GM10847 (cell line): ENCODE measurements around the gene TGM2.

Source experiments
- POLR2A ChIP-seq: IDR thresholded peaks from 2 replicates; pipeline ENCODE4 v1.6.1; 2011; ENCODE audit not compliant: insufficient read length; ENCODE audit errors: extremely low read depth

The TGM2 gene

DNA sequence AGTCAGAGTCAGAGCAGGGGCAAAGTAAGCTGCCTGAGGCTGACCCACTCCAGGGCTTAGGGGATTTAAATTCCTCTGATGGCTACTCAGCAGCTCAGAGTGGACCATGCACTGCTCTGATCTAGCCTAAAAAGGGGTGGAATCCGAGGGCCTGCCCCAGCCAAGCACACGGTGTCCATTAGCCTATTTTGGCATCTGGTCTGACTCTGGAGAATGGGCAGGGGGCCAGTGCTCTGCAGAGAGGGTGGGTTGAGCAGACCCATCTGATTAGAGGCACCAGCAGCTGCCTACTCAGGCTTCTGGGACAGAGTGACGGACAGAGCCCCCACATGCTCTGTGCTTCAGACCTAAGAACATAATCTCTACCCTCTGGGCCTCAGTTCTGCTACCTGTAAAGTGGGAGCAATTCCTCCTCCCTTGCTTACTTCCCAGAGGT, 25.9 kb upstream of the TGM2 start:
- TF ChIP-seq POLR2A = no peak

DNA sequence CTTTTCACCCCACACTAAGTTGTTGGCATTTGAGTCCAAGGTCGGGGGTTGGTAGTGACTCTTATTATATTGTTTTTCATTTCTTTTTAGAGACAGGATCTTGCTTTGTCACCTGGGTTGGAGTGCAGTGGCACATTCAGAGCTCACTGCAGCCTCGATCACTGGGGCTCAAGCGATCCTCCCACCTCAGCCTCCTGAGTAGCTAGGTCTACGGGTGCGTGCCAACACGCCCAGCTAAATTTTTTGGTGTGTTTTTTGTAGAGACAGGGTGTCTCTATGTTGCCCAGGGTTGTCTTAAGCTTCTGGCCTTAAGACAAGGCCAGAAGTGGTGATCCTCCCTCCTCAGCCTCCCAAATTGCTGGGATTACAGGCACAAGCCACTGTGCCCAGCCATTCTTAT, 25.1 kb upstream of the TGM2 start:
- no peak for TF ChIP-seq POLR2A

DNA sequence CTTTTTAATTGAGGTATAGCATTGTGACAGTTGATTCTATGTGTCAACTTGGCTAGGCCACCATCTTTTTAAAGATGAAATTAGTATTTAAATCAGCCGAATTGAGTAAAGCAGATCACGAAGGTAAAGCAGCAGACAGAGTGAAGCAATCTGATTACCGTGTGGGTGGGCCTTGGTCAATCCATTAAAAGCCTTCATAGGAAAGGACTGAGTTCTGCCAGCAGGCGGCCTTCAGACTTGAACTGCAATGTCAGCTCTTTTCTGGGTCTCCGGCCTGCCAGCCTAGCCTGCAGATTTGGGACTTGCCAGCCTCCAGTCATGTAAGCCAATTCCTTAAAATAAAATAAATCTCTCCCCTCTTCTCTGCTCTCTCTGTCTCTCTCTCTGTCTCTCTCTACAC, 22.4 kb upstream of the TGM2 start:
- no peak for TF ChIP-seq POLR2A

DNA sequence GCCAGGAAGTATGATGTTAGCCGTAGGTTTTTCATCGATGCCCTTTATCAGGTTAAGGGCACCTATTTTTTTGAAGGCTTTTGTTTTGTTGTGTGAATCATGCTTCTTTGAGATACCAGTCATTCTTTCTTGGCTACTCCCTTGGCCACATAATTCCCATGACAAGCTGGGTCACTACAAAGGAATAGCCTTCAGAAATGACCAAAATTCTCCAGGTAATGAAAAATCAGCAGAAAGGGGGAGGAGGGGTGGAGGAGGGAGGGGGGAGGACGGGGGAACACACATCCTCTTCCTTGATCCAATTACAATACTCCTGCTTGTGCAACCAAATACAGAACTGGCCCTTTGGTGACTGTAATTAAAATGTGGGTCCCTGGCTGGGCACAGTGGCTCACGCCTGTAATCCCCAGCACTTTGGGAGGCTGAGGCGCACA, 21.7 kb upstream of the TGM2 start:
- no peak for TF ChIP-seq POLR2A

DNA sequence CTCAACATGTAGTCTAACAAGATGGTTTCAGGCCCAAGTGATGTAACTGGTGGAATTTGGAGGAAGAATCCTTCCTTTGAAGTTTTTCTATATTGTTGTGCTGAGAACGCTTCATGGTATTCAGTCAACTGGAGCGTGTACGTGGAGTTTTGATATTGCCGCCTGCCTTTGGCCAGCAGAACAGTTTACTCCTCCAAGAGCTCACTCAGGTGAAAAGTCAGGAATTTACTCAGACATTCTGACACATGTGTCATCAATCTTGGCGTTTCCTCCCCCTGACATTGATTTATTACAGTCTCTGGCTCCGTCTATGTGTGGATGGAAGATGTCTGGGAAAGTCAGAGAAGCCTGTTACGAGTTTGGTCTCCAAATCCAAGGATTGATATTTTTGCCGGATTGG, 19.0 kb upstream of the TGM2 start:
- no peak for TF ChIP-seq POLR2A

DNA sequence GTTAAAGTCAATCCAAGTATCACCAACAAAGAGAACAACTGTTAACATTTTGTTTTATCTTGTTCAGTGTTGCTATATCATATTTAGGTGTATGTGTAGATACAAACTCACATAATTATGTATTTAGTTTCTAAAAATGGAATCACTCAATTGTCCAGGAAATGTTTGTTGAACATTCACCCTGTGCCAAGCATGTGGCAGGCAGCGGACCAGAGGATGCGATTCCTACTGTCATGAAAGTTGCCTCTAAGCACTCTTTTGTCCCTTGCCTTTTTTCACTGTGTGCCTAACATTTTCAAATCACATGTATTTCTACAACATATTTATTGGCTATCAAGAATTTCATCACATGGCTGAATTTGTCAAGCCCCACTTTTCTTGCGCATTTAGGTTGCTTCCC, 16.9 kb upstream of the TGM2 start:
- no peak for TF ChIP-seq POLR2A

DNA sequence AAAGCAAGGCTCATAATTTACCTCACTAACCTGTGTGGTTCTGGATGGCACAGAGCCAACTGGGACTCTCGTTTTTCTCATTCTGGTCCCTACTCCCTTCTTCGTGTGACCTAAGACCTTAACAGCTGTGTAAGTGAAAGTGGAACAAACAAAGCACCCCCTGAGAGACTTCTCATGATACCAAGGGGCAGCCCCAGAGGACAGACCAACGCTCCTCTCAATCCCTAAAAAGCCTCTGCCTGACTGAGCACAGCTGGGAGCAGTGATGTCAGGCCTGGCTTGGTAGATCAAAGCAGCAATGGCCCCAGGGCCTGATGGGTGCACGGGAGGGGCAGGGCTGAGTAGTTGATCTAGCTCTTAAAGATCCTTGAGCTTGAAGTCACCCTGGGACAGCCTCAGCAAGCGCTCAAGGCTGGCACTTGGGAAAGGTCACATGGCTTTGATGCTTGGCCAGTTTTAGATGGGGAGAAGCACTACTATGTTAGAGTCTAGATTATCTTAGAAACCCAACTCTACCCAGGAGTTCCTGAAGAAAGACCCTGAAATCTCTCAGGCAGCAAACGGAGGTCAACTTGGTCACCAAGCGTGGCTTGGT, 16.2 kb upstream of the TGM2 start:
- no peak for TF ChIP-seq POLR2A

DNA sequence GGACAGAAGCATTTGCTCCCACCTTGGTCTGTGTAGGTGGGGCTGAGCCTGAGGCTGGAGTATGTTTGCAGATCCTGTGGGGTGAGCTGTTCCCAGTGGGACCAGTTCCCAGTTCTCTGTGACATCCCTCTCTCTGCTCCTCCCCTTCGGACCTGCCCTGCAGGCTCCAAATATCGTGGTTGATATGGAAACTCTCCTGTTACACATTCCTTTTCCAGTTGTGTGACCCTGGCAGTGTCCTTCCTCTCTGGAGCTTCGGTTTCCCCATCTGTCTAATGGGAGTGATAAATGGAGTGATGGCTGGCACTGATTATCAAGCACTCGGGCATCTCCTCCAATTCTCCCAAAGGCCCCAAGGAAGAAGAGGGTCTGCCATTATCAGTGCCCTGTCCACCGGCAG, 15.7 kb upstream of the TGM2 start:
- no peak for TF ChIP-seq POLR2A

DNA sequence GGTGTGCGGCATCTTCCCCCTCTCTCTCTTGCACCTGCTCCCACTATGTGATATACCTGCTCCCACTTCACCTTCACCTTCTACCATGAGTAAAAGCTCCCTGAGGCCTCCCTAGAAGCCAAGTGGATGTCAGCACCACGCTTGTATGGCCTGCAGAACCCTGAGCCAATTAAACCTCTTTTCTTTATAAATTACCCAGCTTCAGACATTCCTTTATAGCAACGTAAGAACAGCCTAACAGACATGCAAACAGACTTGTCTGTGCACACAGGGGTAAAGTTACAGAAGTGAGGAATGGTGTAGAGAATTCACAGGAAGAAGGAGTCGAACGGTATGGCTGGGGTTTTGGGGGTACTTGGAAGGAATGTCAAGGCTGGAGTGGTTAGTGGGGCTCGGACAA, 14.8 kb upstream of the TGM2 start:
- no peak for TF ChIP-seq POLR2A

DNA sequence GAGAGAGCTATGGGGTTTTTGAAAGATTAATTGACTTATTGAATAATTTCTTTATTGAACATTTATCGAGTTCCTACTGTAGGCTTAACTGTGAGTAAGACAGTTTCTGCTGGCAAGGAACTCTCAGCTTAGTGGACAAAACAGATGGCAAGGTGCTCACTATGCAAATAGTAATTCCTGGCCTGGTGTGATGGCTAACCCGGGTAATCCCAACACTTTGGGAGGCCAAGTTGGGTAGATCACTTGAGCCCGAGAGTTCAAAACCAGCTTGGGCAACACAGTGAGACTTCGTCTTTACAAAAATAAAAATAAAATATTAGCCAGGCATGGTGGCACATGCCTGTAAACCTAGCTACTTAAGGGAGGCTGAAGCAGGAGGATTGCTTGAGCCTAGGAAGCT, 13.5 kb upstream of the TGM2 start:
- TF ChIP-seq POLR2A = no peak

DNA sequence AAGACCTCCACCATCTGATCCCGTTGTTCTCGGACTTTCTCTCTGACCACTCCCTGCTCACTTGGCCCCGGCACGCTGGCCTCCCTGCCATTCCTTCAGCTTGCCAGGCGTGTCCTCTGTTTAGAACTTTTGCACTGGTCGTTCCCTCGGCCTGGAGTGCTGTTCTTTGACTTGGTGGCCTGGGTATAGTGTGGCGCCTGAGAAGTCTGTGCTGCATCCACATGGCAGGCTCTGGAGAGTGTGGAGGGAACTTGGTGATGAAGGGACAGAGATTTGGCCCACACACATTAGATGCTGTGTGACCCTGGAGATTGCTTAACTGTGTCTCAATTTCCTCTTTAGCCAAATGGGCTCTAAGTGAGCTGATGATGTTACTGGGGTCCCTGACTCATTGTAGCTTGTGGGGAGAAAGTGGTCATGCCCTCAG, 13.0 kb upstream of the TGM2 start:
- TF ChIP-seq POLR2A = no peak

DNA sequence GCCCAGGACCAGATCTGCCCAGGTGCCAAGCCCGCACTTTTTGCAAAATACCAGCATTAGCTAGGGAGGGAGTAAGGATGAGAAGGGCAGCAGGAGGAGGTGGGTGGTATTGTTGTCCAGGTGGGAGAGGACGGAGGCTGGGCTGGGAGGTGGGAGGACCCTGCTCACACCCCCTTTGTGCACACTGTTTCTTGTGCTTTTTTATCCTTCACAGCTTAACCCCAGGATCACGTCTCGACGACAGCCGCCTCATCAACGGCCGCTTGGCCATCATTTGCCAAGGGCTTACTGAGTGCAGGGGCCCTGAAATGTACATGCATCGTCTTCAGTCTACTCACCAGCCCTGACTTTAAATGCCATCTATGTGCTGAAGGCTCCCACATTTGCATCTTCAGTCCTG, 12.1 kb upstream of the TGM2 start:
- TF ChIP-seq POLR2A = no peak

DNA sequence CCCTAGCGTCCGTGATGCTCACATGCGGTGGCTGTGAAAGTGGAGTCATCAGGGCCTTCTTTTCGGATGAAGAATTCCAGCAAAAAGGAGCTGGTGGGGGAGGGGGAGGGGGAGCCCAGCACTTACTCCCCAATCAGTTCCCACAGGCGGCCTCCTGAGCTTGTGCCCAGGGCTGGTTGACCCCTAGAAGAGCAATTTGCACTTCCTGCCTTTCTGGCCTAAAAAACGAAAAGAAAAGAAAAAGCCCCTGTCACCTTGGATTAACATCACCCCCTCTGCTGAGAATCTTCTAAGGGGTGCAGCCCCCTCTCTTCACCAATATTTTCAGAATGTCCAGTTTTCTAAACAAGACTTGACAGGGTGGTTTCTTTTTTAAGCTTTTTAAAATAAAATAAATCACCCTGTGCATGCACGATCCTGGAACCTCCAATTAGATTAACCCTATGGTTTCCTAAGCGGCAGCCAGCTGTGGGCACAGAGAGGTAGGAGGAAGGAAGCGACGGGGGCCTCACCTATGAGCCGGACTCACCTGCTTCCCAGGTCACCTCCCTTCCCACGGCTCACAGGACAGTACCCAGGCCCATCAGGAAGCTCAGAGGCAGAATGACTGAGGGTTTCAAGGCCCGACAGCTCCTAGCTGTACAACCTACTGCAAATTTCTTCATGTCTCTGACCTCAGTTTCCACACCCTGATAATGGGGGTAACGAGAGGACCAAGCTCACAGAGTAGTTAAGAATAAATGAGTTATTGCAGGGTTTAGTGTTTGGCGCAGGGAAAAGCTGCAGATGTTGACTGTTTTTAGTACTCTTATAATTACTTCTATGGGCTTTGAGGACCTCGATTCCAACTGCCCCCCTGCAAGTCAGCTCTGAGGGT, 10.5 kb upstream of the TGM2 start:
- TF ChIP-seq POLR2A = no peak

DNA sequence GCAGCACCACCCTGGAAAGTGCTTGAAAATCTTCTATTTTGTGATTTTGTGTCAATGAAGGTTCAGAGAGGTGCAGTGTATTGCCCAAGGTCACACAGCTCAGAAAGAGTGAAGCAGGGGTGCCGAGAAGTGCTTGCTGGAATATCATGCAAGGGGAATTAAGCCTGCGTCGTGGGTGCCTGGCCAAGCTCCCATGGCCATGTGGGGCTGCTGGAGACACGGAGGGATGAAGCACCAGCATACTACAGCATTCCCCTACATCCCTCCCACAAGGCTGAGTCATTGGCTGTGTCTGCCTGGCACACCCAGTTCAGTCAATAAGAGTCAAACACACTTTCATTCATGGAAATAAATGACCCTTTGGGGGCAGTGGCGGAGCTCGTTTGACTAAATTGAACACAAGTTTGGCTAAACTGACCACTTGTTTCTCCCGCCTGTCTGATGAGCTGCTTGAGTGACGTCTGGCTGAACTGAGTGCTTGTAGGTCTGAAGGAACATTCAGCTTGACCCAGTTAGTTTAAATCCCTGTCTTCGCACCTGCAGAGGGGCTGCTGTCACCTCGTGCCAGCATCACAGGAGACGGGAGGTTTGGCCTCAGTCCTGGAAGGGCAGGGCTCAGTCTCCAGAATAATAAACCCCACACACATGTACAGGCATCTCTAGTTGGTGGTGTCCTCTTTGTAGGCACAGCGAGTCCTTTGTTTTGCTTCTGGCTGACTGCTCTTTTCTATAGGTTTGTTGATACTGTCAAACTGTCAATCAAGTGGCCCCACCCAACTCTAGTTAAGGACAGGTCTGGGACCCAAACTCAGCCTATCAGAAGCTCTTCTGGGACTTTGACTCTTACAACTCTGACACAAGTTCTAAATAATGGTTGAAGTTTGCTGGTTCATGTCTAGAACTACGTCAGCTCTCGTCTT, 8.4 kb upstream of the TGM2 start:
- no peak for TF ChIP-seq POLR2A

DNA sequence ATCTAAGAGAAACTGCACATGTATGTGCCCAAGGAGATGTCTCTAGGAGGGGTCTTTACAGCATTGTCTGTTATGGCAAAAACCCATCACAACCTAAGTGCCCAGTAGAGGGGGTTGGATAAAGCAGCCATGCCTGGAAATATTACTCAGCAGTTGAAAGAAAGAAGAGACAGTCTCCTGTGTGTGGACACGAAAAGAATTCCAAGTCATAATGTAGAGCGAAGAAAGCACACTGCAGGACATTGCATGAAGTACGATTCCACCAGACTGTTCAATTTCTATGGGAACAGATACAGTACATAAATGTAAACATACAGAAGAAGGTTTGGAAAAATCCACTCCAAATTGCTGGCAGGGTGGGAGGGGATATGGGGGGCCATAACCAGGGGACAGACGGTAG, 7.3 kb upstream of the TGM2 start:
- no peak for TF ChIP-seq POLR2A

DNA sequence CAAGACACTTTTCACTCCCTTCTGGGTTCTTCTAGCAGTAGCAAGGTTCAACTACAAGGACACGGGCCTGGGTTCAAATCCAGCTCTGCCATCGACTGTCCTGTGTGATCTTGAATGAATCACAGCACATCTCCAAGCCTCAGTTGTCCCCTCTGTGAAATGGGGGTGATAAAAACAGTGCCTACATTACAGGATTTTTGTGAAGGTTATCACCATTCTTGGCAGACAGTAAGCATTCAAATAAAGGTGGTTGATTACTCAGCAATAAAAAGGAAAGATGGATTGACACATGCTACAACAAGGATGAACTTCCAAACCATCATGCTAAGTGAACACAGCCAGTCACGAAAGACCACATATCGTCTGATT, 6.6 kb upstream of the TGM2 start:
- TF ChIP-seq POLR2A = no peak
